KG1 (cell line): Measurements from ENCODE around the gene SBF1.

ENCODE experiments used
- DNase-seq: peaks from one replicate; lab custom pipeline; 2025; lab: John Stamatoyannopoulos, UW

SBF1 gene

DNA sequence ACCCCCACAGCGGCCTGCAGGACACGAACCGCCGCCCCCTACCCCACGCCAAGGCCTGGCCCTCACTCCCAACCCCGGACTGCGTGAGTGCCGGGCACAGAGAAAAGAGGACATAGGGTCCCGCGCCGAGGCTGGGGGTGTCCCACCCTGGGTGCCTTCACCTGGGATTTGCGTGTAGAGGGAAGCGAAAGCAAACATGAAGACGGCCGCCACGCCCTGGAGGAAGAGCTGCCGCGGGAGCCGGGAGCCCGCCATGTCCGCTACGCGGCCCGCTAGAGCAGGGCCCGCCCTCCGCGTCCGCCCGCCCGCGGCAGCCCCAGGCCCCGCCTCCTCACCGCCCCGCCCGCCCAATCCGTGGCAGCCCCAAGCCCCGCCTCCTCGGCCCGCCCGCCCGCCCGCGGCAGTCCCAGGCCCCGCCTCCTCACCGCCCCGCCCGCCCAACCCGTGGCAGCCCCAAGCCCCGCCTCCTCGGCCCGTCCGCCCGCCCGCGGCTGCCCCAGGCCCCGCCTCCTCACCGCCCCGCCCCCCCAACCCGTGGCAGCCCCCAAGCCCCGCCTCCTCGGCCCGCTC is 32.7 kb upstream of the SBF1 start, which contains the start of gene LMF2:
LMF2 (minus strand) TSS at position 282 of the 570 bp plus-strand sequence; CDS start at position 255, 27 bp downstream.
- DNase-seq: peak; percentile 89

DNA sequence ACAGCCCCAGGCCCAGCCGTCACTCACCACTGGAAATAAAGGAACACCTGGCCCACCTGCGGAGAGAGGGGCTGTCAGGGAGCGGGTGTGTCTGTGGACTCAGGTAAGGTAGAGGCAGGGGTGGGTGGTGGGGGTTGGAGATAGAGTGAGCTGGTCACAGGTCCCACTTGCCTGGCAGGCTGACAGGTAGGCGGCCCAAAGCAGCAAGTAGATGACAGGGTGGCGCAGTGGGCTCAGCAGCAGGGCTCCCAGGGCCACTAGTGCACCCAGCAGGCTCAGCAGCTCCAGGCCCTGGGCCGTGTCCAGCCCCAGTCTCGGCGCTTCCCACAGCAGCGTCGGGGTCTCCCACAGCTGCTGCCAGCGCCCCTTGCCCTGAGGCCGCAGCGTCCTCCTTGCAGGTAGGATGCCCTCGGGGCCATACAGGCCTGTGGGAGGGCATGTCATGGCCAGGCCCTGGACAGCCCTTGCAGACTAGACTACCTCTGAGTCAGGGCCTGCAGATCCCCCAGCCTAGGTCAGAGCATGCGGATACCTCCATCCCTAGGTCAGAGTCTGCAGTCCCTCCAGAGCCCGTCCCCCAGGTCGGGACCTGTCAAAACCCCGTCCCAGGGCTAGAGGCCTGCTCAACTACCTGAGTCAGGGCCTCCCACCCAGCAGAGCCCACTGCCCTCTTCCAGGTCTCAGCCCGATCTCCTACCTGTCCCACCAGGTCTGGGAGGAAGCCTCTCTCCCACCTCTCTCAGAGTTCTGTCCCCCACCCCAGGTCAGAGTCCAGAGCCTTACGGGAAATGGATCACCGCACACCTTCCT is 32.0 kb upstream of the SBF1 start:
- DNase-seq: no peak

DNA sequence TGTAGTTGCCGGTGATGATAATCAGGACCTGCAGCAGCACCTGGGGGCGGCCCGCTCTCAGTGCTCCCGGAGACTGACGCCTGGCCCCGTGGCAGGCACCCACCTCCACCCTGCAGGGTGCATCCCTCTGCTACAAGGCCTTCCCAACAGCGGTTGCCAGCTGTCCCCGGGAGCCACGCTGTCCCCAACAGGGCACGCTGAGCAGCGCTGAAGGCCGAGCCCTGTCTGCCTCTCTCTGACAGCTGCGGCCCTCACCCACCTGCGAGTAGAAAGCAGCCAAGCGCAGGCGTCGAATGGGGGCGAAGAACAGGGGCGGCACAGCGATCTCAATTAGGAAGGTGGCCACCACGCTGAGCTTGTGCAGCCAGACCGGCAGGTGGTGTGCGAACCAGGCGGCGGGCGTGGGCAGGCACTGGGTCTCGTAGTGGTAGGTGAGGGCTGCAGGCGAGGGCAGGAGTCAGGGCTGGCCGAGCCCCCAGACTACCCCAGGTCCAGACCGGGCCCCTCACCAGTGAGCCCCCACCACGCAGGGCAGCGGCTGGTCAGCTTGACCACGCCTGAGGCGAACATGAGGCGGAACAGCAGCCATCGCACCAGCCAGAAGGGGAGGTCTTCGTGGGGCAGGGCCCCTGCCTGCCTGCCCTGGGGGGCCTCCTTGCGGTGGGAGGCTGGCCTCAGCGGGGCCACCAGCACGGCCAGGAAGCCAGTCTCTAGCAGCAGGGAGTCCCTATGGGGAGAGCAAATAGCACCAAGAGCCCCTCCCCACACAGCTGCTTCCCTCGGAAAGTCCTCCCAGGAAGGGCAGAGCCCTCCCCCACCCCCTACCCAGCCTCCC is 31.2 kb upstream of the SBF1 start:
- no peak for DNase-seq

DNA sequence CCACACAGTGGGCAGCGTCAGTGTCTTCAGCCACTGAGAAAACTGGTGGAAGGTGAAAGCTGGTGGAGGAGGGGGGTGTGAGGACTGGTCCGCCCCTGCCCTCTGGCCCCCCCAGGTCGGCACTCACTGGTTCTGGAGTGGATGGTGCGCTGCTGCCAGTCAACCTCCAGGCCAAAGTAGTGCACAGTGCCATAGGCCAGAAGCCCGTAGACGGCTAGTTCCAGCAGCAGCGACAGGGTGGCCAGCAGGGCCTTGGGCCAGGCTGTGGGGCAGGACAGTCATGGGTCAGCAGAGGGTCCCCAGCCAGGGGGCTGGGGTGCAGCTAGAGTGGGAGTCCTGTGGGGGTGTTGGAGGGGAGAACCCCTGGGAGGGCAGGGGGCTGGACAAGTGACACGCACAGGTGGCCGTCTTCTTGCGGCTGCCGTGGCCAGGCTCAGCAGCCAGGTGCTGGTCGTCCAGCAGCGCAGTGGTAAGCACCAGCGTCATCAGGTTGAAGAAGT is 30.5 kb upstream of the SBF1 start:
- no peak for DNase-seq

DNA sequence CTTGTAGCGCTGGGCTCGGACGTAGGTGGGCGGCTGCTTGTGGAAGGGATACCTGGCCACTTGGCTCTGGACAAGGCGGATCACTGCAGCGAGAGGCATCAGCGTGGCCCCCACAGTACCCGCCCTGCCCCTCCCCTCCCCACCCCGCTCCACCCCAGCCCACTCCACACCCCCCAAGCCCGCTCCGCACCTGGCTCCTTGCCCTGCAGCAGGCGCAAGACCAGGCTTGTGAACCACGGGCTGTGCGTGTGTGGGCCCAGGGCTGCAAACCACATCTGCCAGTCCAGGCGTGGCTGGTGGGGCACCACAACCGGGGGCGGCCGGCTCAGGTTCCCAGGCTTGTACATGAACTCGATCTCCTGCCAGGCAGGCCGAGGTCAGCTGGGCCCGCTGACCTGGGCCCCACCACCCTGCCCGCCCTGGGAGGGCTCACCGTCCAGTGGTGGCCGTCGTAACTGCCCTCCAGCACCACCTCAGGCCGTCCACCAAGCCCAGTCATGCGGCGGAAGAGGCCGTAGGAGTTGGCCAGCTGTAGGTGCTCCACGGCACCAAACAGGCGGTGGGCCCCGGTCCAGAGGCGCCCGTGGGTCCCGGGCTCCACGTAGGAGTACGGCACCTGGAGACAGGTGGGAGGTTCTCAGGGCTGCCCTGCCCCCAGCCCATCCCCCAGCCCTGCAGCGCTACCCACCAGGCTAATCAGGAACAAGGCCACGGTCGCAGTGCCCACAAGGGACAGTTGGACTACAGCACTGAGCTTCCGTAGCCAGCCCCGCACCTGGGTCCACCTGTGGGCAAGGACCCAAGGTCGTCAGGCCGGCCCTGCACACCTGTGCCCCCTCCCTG is 29.8 kb upstream of the SBF1 start:
- no peak for DNase-seq

DNA sequence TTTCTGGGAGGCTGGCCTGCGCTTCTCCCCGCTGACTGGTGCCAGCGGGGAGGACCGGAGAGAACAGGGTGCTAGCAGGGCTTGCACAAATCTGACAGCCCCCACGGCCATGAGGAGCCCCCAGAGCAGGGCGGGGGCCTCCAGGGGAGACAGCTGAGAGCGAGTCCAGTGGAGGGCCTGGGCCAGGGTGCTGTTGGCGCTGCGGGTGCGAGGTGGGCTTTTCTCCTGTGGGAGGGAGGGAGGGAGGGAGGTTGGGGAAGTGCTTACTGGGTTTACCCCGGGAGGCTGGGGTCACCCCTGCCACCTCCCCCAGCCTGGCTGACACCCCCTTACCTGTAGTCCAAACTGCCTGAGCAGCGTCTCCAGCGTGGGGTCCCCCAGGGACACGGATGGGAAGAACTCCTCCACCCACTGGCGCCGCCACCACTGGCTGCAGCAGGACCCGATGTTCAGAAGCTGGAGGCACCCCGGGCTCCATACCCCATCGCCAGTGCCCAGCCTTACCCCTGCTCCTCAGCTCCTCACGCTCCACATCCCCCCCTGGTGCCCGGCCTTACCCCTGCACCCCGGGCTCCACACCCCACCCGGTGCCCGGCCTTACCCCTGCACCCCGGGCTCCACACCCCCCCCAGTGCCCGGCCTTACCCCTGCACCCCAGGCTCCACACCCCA is 28.8 kb upstream of the SBF1 start:
- no peak for DNase-seq

DNA sequence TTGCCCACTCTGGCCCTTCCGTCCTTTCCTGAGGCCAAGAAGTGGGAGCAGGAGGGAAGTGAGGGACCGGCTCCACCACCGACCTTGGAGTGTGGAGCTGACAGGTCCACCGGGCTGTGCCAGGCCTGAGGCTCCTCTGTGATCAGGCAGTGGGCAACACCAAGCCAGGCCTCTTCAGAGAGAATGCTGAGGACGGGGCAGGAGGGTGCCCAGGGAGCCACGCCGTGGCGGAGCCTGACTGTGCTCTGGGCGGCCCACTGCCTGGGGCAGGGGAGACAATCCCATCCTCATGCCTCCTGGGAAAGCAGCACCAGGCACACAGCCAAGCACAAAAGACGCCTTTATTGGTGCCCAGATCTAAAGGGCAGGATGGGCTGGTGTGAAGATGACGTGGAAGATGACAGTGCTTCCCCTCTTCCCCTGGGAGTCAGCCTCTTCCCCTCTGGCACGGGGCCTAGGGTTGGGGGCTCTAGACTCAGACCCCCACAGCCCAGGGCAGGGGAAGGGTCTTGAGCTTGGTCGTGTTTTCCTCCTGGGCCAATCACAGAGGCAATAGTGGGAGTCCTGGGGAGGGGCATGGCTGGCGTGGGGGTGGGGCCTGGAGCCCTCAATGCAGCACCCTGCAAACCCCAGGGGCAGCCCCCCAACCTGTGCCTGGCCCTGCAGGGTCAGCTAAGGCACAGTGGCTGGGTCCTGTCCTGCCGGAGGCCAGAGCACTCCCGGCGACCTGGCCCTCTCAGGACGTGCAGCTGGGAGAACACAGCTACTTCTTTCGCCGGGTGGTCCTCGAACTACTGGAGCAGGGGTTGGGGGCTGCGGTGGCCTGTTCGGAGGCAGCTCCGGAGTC is 28.0 kb upstream of the SBF1 start:
- no peak for DNase-seq

DNA sequence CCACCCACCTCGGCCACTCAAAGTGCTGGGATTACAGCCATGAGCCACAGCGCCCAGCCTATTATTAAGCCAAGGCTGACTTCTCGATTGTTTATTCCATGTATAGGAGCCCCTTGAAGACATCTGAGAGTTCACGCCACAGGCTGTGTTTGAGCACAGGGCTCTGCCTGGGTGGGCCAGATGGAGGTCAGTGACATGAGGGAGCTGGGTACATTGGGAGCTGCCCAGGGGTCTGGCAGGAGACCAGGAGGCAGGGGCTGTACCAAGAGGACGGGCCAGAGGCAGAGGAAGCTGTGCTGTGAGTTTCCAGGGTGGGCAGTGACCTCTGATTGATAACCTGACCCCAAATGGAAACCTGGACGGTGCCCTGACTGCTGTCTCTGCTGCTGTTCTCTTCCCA is 27.3 kb upstream of the SBF1 start:
- no peak for DNase-seq

DNA sequence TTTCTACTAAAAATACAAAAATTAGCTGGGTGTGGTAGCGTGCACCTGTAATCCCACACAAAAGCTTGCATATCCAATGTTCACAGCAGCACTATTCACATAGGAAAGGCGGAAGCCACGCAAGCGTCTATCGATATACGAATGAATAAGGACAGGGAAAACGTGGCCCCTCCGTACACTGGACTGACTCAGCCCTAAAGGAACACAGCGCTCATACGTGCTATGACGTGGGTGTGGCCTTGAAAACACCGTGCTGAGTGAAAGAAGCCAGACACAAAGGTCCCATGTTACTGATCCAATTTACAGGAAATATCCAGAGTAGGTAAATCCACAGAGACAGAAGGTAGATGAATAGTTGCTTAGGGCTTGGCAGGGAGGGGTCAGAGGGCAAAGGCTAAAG is 25.6 kb upstream of the SBF1 start:
- no peak for DNase-seq

DNA sequence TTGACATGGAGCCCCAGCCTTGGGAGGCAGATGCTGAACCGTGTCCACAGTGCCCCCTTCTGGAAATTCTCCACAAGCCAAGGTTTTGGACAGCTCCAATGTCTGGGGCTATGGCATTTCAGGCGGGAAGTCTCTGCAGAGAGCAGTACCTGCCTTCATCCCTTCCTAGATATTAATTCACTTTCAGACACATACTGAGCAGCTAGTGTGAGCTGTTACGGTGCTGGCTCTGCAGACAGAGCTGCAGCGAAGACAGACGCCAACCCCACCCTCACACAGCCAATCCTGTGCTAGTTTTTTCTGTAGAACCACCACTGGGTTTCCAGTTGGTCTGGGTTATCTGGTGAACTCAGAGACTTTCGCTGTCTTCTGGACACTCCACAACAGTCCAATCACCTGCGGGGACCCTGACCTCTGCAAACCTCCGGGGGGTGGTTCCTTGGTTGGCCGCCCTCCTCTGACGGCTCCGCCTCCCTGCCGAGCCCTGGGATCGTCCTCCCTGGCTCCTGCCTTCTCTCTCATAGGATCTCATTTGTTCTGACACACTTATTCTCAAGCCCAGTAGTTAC is 23.6 kb upstream of the SBF1 start:
- peak; percentile 23 for DNase-seq

DNA sequence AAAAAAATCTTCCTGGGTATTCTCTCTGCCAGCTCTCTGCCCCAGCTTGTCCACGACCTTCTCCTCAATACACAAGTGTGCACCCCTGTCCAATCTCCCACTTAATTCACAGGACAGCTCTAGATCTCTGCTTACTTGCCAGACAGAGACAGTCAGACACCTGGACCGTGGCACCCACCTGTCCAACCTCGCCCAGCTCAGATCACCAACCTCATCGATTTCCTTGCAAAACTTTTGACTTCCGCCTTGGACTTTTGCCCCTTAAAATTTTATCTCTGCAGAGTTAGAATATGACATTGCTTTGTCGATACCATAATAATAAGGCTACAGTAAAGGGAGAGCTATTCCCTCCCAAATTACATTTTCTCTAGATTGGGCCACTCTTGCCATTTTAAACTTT is 22.3 kb upstream of the SBF1 start:
- DNase-seq: no peak

DNA sequence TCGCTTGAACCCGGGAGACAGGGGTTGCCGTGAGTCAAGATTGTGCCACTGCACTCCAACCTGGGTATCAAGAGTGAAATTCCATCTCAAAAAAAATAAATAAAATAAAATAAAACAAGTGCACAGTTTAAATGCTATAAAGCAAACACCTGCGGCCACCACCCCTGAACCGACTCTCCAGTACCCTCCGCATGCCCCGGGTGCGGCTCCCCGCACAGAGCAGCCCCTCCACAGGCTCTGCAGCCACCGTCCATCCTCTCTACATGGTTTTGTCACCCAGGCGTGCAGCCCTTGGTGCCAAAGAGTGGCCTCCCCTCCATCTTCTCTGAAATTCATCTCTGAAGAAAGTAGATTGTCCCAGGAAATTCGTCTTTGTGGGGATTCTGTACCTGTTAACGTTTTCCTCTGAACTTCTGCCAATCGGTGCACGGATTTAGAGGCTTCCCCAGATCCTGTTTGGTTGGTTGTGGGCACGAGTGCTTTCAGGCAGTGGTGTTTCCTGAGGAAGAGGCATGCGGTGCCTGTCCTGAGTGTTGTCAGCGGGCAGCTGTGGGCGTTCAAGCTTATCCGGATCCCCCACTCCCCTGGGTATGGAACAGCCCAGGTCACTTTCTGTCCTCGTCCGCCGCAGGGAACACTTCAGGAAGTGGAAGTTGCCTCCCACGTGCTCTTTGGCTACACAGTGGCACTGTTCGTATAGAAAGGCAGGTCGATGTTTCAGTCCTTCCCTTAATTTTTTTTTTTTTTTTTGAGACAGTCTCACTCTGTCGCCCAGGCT is 15.9 kb upstream of the SBF1 start:
- DNase-seq: no peak

DNA sequence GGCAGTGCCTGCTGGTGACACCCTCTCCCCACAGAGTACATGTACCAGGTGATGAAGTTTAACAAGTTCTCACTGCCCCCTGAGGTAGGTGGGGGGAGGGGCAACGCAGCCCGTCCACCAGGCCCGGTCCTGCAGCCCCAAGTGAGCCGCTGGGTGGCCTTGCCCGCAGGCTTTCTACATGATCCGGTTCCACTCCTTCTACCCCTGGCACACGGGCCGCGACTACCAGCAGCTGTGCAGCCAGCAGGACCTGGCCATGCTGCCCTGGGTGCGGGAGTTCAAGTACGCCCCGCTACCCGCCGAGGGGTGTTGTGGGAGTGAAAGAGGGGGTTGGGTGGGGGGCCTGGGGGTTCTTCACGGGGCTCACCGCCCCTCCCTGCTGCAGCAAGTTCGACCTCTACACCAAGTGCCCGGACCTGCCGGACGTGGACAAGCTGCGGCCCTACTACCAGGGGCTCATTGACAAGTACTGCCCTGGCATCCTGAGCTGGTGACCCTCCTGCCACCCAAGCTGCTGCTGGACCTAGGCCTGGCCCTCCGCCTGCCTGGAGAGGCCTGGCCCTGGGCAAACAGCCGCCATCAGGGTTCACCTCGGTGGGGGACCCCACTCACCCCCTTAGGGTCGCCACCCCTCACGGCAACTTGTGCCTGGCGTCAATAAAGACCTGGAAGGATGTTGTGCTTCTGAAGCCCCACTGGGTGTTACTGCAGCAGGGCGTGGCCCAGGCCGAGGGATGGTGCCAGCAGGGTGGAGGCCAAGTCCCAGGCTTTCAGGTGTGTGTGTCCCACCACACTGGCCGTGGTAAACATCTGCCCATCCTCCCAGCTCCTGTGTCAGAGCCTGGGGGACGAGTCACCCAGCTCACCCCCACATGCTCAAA is 14.8 kb upstream of the SBF1 start:
- DNase-seq: no peak

DNA sequence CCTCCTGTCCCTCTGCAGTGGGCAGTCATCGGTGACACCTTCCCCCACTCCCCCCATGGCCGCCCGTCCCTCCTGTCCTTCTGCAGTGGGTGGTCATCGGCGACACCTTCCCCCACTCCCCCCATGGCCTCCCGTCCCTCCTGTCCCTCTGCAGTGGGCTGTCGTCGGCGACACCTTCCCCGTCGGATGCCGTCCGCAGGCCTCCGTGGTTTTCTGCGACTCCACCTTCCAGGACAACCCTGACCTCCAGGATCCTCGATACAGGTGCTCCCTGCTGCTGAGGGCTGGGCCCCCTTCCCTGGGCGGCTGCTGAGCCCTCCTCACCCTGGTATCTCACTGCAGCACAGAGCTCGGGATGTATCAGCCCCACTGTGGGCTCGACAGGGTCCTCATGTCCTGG is 14.1 kb upstream of the SBF1 start:
- no peak for DNase-seq

DNA sequence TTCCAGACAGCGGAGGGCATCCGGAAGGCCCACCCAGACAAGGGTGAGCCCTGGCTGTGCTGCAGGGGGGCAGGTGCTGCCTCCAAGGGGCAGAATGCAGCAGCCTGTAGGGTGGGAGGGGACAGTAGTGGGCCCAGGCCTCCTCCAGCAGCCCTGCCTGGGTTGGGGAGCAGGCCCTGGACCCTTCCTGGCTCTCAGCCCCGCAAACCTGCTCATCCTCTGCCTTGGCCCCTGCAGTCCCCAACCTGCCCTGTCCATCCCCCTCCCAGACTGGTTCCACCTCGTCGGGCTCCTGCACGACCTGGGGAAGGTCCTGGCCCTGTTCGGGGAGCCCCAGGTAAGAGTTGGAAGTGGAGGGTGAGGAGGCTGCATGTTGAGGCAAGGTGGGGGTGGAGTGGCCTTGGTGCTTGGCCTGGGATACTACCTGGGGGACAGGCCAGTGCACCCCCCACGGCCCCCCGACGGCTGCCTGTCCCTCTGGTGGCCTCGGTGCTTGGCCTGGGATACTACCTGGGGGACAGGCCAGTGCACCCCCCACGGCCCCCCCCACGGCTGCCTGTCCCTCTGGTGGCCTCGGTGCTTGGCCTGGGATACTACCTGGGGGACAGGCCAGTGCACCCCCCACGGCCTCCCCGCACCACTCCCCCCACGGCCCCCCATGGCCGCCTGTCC is 13.3 kb upstream of the SBF1 start:
- no peak for DNase-seq

DNA sequence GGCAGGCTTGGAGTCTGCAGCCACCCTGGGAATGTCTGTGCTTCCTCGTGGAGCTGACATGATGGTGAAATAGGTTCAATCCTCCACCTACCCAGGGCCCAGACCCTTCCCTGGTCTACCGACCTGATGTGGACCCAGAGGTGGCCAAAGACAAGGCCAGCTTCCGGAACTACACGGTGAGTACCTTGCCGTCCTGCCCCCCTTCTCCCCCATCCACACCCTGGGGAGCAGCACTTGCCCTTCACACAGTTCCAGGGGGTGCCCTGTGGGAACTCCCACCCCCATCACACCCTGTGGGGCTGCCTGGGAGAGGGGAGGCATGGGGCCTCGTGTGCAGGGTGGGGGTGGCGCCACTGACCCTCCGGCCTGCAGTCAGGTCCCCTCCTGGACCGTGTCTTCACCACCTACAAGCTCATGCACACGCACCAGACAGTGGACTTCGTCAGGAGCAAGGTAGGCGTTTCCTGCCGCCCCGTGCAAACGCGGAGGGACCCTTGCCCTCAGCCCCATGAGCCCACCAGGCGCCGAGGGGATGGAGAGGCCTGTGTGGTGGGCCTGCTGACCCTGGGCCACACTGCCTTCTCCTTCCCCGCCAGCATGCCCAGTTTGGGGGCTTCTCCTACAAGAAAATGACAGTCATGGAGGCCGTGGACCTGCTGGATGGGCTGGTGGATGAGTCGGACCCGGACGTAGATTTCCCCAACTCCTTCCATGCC is 12.6 kb upstream of the SBF1 start:
- DNase-seq: no peak
